ENCODE results near the gene KDM5A. TPM values are rescaled to one million over a fixed set of nuclear protein-coding genes. Genes with fewer than 3 reads are reported as not detected.

KDM5A gene
- total RNA-seq, 1 donor from 2014 or later, result 76.7 TPM

GRCh38 chr12:256958-257357 is 132.2 kb downstream of the KDM5A start:
- H3K27ac Mint-ChIP-seq, result no peak overlapping the region
- peaks cover 36% of the 10 kb centered on the region for H3K27me3 Mint-ChIP-seq
- H3K4me3 Mint-ChIP-seq, result no peak overlapping the region
- no peak for TF ChIP-seq CTCF (conservative IDR thresholded peaks at IDR 0.05)
- no peaks in the 10 kb centered on the region for H3K9me3 Mint-ChIP-seq
- H3K36me3 Mint-ChIP-seq, result peaks cover 4% of the 10 kb centered on the region
- no peak for DNase-seq (ENCODE audit: extremely low spot score, unreplicated experiment)
- H3K4me1 Mint-ChIP-seq (ENCODE audit: unreplicated experiment), result peaks cover 7% of the 10 kb centered on the region

- H3K4me1 Mint-ChIP-seq (ENCODE audit: unreplicated experiment), result peaks cover 7% of the 10 kb centered on the region
- H3K9me3 Mint-ChIP-seq, result no peaks in the 10 kb centered on the region
- H3K27me3 Mint-ChIP-seq, result peaks cover 36% of the 10 kb centered on the region
- no peak for TF ChIP-seq CTCF (conservative IDR thresholded peaks at IDR 0.05)
- H3K36me3 Mint-ChIP-seq, result peaks cover 4% of the 10 kb centered on the region
- H3K4me3 Mint-ChIP-seq, result no peak overlapping the region
- no peak overlapping the region for H3K27ac Mint-ChIP-seq
- no peak for DNase-seq (ENCODE audit: extremely low spot score, unreplicated experiment)
These were observed 132.9 kb downstream of the KDM5A start for GRCh38 chr12:256225-256624.

- Mint-ChIP-seq H3K27me3 (peaks cover 36% of the 10 kb centered on the region), H3K9me3 (no peaks in the 10 kb centered on the region), H3K27ac (no peak overlapping the region), H3K36me3 (peaks cover 6% of the 10 kb centered on the region), H3K4me3 (no peak overlapping the region), H3K4me1 (ENCODE audit: unreplicated experiment) (peaks cover 7% of the 10 kb centered on the region)
- TF ChIP-seq CTCF (conservative IDR thresholded peaks at IDR 0.05), result no peak
- no peak for DNase-seq (ENCODE audit: extremely low spot score, unreplicated experiment)
These were observed 134.2 kb downstream of the KDM5A start for GRCh38 chr12:254912-255311.

GRCh38 chr12:254039-254438 is 135.1 kb downstream of the KDM5A start:
- Mint-ChIP-seq H3K27ac (no peak overlapping the region), H3K9me3 (no peaks in the 10 kb centered on the region)
- DNase-seq (ENCODE audit: extremely low spot score, unreplicated experiment), result no peak

GRCh38 chr12:253116-253831 is 135.8 kb downstream of the KDM5A start:
- peaks cover 36% of the 10 kb centered on the region for H3K27me3 Mint-ChIP-seq
- H3K4me3 Mint-ChIP-seq, result no peak overlapping the region
- H3K27ac Mint-ChIP-seq, result no peak overlapping the region
- no peak for TF ChIP-seq CTCF (conservative IDR thresholded peaks at IDR 0.05)
- H3K36me3 Mint-ChIP-seq, result peaks cover 7% of the 10 kb centered on the region
- H3K9me3 Mint-ChIP-seq, result no peaks in the 10 kb centered on the region
- H3K4me1 Mint-ChIP-seq (ENCODE audit: unreplicated experiment), result peaks cover 7% of the 10 kb centered on the region
- DNase-seq (ENCODE audit: extremely low spot score, unreplicated experiment), result no peak

More at GRCh38 chr12:254039-254438, 135.1 kb downstream of the KDM5A start:
- Mint-ChIP-seq H3K27me3 (peaks cover 38% of the 10 kb centered on the region), H3K36me3 (peaks cover 7% of the 10 kb centered on the region), H3K4me3 (no peak overlapping the region), H3K4me1 (ENCODE audit: unreplicated experiment) (peaks cover 7% of the 10 kb centered on the region)
- no peak for TF ChIP-seq CTCF (conservative IDR thresholded peaks at IDR 0.05)
